Breast epithelium (tissue), 4 donors: Measurements from ENCODE around the gene SRGN. TPM values are rescaled to one million over a fixed set of nuclear protein-coding genes. Genes with fewer than 3 reads are reported as not detected.

ENCODE experiments used
- DNase-seq, 2 donors: peaks; one replicate each; pipeline ENCODE4 v3.0.0-alpha.2; 2019; ENCODE audit warnings: low spot score in 2 of 2
- H3K27ac ChIP-seq, 2 donors: fragments of 200-600 bp; sonication (generic) in 1 of 2; one replicate each; pipeline ENCODE4 v1.5.1; 2016 to 2019; ENCODE audit warnings: mild to moderate bottlenecking in 1 of 2
- H3K27me3 ChIP-seq, 2 donors: fragments of 200-600 bp; sonication (generic) in 1 of 2; one replicate each; pipeline versions ENCODE4 v1.5.1 to v1.6.0; 2017 to 2019; ENCODE audit warnings: control low read depth in 1 of 2, mild to moderate bottlenecking in 1 of 2
- H3K36me3 ChIP-seq: fragments of 200-600 bp; one replicate; pipeline ENCODE4 v1.5.1; 2019
- H3K4me1 ChIP-seq, 2 donors: fragments of 200-600 bp; sonication (generic); one replicate each; pipeline ENCODE4 v1.5.1; 2016 to 2019; ENCODE audit warnings: control low read depth in 1 of 2
- H3K4me3 ChIP-seq, 3 donors: fragments of 200-600 bp; sonication (generic); 1 replicate in 2 of 3; 2 replicates in 1 of 3; pipeline ENCODE4 v1.5.1; 2016 to 2019; ENCODE audit warnings: mild to moderate bottlenecking in 3 of 3, moderate library complexity in 2 of 3
- H3K9me3 ChIP-seq, 2 donors: fragments of 200-600 bp; sonication (generic) in 1 of 2; one replicate each; pipeline ENCODE4 v1.5.1; 2016 to 2019; ENCODE audit warnings: control low read depth in 1 of 2
- CTCF ChIP-seq, 3 donors: fragments of 450-650 bp; IDR thresholded peaks; one replicate each; pipeline ENCODE4 v1.5.1; 2016 to 2017; ENCODE audit warnings: antibody characterized with exemption in 3 of 3, mild to moderate bottlenecking in 3 of 3, moderate library complexity in 3 of 3
- POLR2A ChIP-seq: fragments of 450-650 bp; IDR thresholded peaks from one replicate; pipeline ENCODE4 v1.6.1; 2016; ENCODE audit warnings: antibody characterized with exemption, mild to moderate bottlenecking, moderate library complexity
- POLR2AphosphoS5 ChIP-seq, 3 donors: sonication (generic); formaldehyde crosslinking; IDR thresholded peaks; one replicate each; pipeline ENCODE4 v1.6.1; 2017; ENCODE audit warnings: antibody characterized with exemption in 3 of 3
- intact Hi-C: fragments of 100-400 bp; cut with DNase I; formaldehyde crosslinking; loops from one replicate; pipeline ENCODE4 v1.15.1; 2023; ENCODE audit warnings: low total_unique reads
- total RNA-seq, 3 donors: library from RNA; depleted of rRNA; stranded (reverse); fragments of >200 nt; gene quantifications; one replicate each; pipeline ENCODE4 v1.1.0, GENCODE V29; 2016

Gene SRGN
- total RNA-seq, 3 donors from 2014 or later = 97.2 to 208 (median 114) TPM

GRCh38 chr10:69151984-69152383, 64.1 kb downstream of the SRGN start:
- DNase-seq = no peak
- intact Hi-C loops = no loop called here
- Histone ChIP-seq H3K9me3 (no peaks in the 10 kb centered on the region), H3K4me1 (no peaks in the 10 kb centered on the region), H3K27me3 (no peaks in the 10 kb centered on the region), H3K36me3 (no peaks in the 10 kb centered on the region), H3K4me3 (no peak overlapping the region), H3K27ac (no peak overlapping the region)
- TF ChIP-seq POLR2AphosphoS5 (IDR thresholded peaks at IDR 0.05) (no peak), CTCF (IDR thresholded peaks at IDR 0.05) (no peak), POLR2A (no peak)

- Histone ChIP-seq H3K36me3 (no peaks in the 10 kb centered on the region), H3K4me1 (no peaks in the 10 kb centered on the region), H3K27me3 (no peaks in the 10 kb centered on the region), H3K9me3 (no peaks in the 10 kb centered on the region), H3K4me3 (no peak overlapping the region), H3K27ac (no peak overlapping the region)
- no peak for TF ChIP-seq CTCF (IDR thresholded peaks at IDR 0.05)
- TF ChIP-seq POLR2AphosphoS5 (IDR thresholded peaks at IDR 0.05) = no peak
- TF ChIP-seq POLR2A = no peak
- intact Hi-C loops = no loop called here
- DNase-seq = no peak
Observed at GRCh38 chr10:69153227-69153626, 65.3 kb downstream of the SRGN start.

Other genes starting within 250 kb of the SRGN start
- gene DDX50, start 186.8 kb upstream of the SRGN start, total RNA-seq = 10 to 100 TPM; 40.3 to 50.2 (median 43.9) TPM
- 10 to 100 TPM; 52.6 to 83.9 (median 66.7) TPM for gene DDX21, start 131.9 kb upstream of the SRGN start, total RNA-seq
- gene KIFBP, start 99.3 kb upstream of the SRGN start, total RNA-seq = 10 to 100 TPM; 28.2 to 37.9 (median 29.1) TPM
- 10 to 100 TPM; 32.1 to 56.0 (median 40.8) TPM for gene VPS26A, start 36.1 kb downstream of the SRGN start, total RNA-seq
- gene SUPV3L1, start 92.1 kb downstream of the SRGN start, total RNA-seq = 10 to 100 TPM; 24.3 to 40.1 (median 28.5) TPM
- 1 to 10 TPM in 1 of 3 donors, under 1 TPM in 1, not detected in 1; 0.15 to 2.0 TPM for gene HKDC1, start 132.2 kb downstream of the SRGN start, total RNA-seq
- gene HK1, start 190.4 kb downstream of the SRGN start, total RNA-seq = 10 to 100 TPM; 51.2 to 63.4 (median 57.4) TPM